ENCODE results near the gene TMEM132C.

The TMEM132C gene

DNA sequence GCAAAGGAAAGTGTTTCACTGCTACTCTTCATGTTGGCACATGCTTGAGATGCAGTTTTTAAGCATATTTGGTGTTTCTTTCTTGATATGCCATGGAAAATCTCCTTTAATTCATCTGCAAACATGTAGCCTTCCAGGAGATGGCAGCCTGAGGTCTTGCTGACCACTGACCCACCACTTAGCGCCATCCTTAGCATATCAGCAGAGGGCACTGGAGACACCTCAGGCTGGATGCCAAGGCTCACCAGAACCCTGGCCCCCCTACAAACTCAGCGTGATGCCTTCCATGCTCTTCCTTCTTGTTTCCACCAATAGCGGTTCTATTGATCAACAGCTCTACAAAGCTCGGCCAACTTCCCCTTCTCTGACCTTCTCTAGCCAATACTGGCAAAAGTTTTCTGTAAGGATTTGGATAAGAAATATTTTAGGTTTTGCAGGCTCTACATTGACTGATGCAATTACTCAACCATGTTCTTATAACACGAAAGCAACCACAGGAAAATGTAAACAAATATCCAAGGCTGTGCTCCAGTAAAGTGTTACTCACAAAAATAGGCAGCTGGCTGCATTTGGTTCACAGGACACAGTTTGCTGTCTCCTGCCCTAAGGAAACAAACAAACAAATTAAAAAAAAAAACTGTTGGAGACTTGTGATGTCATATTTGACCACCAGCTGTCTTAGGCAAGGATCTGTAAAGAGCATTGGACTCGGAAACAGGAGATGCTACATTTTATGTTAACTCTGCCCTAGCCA, 347.0 kb downstream of the TMEM132C start:
- no peak for DNase-seq

DNA sequence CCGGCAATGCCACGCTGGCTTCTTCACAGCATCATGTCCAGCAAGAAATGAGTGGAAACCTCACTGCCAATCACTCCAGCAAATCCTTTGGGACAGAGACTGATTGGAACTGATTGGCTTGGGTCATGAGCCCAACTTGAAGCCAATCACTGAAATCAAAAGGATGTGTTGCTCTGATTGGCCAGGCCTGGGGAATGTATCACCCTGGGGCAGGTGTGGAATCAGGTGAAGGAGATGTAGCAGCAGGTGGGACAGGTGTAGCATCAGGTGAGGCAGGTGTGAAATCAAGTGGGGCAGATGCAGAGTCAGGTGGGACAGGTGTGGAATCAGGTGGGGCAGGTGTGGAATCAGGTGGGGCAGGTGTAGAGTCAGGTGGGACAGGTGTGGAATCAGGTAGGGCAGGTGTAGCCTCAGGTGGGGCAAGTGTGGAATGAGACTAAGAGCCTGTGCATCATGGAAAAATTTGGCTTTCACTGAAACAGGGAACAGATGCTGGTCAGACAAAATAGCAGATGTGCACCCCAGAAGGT, 350.4 kb downstream of the TMEM132C start:
- DNase-seq = no peak

DNA sequence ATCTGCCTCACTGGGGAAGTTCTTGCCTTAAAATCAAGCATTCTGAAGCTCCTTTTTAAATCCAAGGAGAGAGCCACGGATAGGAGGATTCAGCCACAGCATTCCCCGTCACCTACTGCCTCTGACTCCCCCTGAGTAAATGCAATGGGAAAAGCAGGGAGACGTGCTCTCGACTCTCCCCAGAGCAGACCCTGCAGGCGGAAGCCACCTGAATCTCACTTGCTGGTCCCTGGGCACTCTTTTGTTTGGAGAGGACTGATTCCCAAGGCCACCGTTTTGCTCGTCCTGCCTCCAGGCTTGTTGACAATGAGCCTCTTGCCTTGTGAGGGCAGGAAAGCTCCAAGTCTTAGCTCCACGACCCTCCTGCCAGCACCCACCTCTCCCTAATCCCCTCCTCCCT, 352.3 kb downstream of the TMEM132C start:
- DNase-seq = no peak

DNA sequence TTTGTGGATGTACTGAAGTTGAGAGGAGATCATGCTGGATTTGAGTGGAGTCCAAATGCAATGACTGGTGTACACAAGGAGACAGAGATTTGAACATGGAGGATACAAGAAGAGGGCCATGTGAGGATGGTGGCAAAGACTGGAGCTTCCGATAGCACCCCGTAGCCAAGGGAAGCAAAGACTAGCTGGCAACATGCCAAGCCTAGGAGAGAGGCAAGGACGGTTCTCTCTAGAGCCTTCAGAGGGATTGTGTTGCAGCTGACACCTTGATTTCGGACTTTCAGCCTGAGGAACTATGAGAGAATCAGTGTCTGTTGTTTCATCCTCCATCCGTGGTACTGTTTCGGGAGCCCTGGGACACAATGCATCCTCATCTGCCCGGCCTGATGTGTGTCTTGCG, 354.3 kb downstream of the TMEM132C start:
- DNase-seq = no peak

DNA sequence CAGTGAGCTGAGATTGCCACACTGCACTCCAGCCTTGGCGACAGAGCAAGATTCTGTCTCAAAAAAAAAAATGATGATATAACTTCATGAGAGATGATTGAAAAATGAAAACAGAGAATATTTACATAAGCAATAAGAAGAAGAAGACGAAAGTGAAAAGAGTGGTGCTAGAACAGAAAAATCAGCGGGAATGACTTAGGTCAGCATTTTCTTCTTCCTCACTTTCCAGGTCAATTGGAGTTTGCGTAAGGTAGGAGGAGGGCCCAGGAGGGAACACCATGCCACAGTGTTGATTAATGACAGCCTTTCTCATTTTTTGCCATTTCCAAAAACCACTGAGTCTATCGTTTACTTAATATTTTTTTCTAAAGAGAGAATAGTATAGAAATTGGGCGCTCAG, 356.8 kb downstream of the TMEM132C start:
- no peak for DNase-seq

DNA sequence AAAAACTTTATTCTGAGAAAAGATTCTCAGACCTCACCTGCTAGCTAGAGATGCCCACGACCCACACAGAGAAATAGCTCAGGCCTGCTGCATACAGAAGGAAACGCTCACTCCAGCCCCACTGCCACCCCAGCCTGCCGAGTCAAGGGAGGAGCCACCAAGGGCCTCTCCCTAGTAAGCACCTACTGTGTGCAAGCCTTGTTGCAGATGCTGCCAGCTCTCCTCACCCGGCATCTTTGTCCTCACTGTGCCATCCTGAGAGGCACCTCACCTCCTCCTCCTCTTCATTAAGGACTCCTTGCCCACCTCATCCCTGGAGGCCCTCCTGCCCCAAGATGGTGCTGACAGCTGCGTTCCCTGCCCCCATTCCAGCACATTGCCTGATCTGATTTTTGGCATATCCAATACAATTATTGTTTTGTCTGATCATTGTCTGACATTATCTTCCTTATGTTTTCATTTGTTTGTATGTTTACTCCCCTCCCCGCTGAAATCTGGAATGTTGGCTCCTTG, 359.9 kb downstream of the TMEM132C start:
- DNase-seq = no peak

- no peak for DNase-seq
These were observed 360.7 kb downstream of the TMEM132C start for GRCh38 chr12:128627659-128628058.

DNA sequence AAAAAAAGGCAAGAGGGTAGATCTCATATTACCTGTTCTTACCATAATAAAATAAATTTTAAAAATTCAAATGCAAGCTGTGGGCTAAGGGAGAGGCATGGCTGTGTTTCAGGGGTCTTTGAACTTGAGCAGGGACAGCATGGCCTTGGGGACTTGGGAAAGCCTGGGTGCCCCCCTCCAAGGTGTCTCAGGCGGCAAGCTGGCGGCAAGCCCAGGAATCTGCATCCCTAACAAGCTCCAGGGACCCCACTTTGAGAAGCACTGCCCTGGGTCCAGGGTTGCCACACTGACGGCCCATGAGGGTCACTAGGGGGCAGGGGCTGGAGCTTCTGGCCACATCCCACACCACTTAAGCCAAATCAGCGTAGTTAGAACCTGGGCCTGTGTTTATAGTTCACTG, 363.0 kb downstream of the TMEM132C start:
- no peak for DNase-seq

- no peak for DNase-seq
These were observed 371.0 kb downstream of the TMEM132C start for GRCh38 chr12:128637642-128638606.

DNA sequence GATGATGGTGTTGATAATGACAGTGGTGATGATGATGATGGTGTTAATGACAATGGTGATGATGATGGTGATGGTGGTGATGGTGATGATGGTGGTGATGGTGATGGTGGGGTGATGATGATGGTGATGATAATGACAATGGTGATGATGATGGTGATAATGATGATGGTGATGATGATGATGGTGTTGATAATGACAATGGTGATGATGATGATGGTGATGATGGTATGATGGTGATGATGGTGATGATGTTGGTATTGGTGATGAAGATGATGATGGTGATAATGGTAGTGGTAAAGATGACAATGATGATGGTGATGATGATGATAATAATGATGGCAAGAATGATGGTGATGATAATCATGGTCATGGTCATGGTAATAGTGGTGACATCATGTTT, 372.1 kb downstream of the TMEM132C start:
- no peak for DNase-seq

DNA sequence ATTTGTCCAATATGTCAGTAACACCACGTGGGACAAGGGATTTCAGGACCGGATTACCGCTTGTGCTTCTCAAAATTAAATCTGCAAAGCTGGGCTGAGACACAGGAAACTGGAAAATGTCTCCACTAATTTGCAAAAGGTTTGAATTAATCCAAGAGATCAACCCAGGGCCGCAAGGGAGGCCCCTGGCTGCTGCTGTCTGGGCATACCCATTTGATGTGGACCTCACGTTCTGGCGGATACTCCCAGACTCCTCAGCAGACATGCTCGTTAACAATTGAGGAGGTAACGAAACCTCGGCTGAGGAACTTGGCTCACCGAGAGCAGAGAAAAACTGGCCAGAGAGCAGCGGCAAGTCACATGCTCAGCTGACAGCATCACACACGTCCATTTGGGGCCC, 376.2 kb downstream of the TMEM132C start:
- DNase-seq = no peak

GRCh38 chr12:128644664-128645296, 377.8 kb downstream of the TMEM132C start:
- DNase-seq = no peak

DNA sequence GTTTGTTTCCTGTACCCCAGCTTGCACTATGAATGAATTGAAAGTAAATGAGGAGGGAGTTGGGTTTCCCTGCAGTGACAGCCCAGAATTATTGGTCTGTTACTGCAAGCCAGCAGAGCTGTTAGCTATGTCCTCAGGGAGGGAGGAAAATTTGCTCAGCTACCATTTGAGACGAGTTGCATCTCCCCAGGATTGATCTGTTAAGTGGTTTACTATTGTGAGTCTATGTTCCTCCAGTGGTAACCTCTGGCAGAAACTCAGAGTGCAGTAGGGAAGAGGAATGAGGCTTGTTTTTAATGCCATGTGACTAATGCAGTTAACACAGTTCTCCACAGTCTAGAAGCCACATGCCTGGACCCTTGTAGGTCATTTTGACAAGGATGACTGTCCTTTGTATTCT, 382.9 kb downstream of the TMEM132C start:
- no peak for DNase-seq

DNA sequence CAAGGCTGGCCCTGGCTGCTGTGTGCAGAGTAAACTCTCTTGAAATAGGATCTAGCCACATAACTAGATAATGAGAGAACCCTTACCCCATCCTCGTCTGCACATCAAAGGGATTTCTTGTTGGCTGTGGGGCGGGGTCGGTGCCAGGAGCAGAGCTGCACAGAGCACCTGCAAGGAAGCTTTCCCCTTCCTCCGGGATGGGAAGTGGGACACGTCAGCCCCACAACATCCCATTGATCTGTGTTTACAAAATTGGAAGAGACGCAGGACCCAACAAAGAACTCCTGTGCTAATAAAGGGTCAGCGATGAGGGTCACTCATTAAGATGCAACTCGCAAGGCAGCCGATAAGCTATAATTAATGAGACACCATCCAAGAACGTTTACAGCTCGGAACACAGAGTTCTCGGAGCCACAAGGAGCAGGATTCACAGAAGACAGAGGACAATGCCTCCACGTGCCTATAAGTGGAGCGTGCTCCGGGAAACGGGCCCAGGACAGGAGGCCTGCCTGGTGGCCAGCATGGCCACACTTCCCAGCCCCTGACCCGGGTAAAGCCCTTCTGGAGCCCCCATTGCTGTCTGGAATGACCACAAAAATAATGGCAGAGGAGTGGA, 385.3 kb downstream of the TMEM132C start:
- DNase-seq = no peak

DNA sequence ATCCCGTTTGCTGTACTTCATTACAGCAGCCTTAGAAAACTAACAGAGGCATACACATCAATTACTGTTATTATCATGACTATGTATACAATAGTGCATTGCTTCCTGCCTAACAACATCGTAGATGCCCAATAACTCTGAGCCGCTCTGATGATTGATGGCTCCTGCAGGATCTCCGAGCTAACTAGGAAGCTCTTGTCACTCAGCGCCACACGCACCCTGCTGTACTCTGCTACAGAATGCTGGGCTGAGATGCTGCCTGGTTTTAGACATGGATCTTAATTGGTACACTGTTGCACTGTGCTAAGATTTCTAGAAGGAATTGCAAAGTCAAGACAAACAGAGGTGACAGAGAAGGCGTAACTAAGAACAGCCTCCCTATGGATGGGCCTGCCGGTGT, 387.5 kb downstream of the TMEM132C start:
- no peak for DNase-seq

DNA sequence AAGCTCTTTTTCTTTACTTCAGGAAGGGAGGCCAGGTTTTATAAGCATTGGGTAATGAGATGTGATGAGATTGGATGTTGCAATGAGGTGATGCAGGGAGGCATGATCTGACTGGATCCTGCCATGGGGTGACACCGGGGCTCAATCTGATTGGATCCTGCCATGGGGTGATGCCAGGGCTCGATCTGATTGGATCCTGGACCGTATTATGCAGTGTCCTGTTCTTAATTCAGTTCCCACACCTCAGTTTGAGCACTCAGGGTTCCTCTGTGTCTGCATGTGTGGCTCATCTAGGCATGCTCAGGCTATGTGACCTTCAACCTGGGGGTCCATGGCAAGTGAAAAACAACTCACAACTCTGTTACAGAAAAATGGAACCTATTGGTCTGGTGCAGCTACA, 390.4 kb downstream of the TMEM132C start:
- no peak for DNase-seq

GRCh38 chr12:128660532-128661225, 393.7 kb downstream of the TMEM132C start:
- no peak for DNase-seq

- no peak for DNase-seq
These were observed 394.2 kb downstream of the TMEM132C start for GRCh38 chr12:128661226-128661569.

- DNase-seq = no peak
These were observed 395.1 kb downstream of the TMEM132C start for GRCh38 chr12:128662101-128662500.

GRCh38 chr12:128664501-128664900, 397.5 kb downstream of the TMEM132C start:
- DNase-seq = no peak

DNA sequence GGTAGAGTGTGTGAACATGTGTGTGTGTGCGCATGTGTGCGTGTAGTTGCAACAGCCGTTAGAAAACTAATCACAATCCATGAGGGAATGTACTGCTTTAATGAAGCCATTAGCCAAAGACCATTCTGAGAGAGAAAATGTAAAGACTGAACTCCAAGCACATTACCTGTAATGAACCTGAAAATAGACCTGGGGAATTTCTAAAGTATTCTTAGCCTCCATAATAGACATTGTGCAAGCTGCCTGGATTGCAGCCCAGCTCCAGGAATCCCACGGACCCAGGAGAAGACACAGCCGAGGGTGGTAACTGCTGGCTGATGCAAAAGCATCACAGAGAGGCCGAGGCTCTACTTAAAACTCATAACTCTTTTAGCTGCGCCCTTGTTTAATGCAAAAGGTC, 400.2 kb downstream of the TMEM132C start:
- DNase-seq = no peak

DNA sequence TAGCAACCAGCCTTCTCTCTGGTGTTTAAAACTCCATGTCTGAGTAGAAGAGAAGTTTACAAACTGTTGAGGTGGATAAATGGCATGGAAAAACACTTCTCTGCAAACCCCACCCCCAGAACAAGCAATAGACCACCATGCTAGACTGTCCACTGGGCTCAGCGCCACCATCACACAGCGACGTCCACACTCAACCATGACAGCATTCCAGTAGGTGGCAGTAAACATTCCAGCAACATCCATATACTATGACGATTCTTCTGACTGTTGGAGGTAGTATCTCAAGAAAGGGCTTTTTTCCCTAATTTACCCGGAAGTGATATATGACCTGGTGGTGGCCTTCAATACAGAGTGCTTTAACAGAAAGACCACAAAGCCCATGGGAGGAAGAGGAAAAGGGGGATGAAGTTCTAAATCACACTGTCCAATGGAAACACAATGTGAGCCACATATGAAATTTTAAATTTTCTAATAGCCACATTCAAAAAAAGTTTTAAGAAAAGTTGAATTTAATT, 404.6 kb downstream of the TMEM132C start:
- no peak for DNase-seq
